H9 (cell line): Measurements from ENCODE around the gene CENPP. TPM values are rescaled to one million over a fixed set of nuclear protein-coding genes. Genes with fewer than 3 reads are reported as not detected.

ENCODE experiments used
- DNase-seq: peaks from one replicate; pipeline ENCODE4 v3.0.0-alpha.2; 2017
- H2AFZ ChIP-seq: one replicate; pipeline ENCODE4 v1.6.1; 2013; ENCODE audit warnings: mild to moderate bottlenecking, low read length, control low read depth, moderate library complexity
- H2AK5ac ChIP-seq: 2 replicates; pipeline ENCODE4 v1.6.1; 2013; ENCODE audit warnings: low read length, control low read depth, mixed read lengths; ENCODE audit not compliant: insufficient read length
- H2BK120ac ChIP-seq: one replicate; pipeline ENCODE4 v1.6.1; 2013; ENCODE audit warnings: low read depth, mild to moderate bottlenecking, low read length, control low read depth, inconsistent platforms; ENCODE audit not compliant: poor library complexity, severe bottlenecking
- H2BK12ac ChIP-seq: 2 replicates; pipeline ENCODE4 v1.6.1; 2013; ENCODE audit warnings: low read length, control low read depth, mixed read lengths, low read depth; ENCODE audit not compliant: insufficient read length
- H2BK15ac ChIP-seq: 2 replicates; pipeline ENCODE4 v1.6.1; 2013; ENCODE audit warnings: low read depth, low read length, control low read depth
- H2BK20ac ChIP-seq: one replicate; pipeline ENCODE4 v1.6.1; 2013; ENCODE audit warnings: low read depth, mild to moderate bottlenecking, low read length, control low read depth, inconsistent platforms; ENCODE audit not compliant: poor library complexity, severe bottlenecking
- H2BK5ac ChIP-seq: 2 replicates; pipeline ENCODE4 v1.6.1; 2013; ENCODE audit warnings: low read length, control low read depth, mixed read lengths; ENCODE audit not compliant: insufficient read length
- H3K14ac ChIP-seq: 2 replicates; pipeline ENCODE4 v1.6.1; 2013; ENCODE audit warnings: low read length, control low read depth; ENCODE audit not compliant: insufficient read depth
- H3K18ac ChIP-seq: 2 replicates; pipeline ENCODE4 v1.6.1; 2013; ENCODE audit warnings: low read depth, mild to moderate bottlenecking, mixed read lengths, low read length, control low read depth; ENCODE audit not compliant: insufficient read length
- H3K23ac ChIP-seq: 2 replicates; pipeline ENCODE4 v1.6.1; 2013; ENCODE audit warnings: low read length, control low read depth, mixed read lengths, low read depth; ENCODE audit not compliant: insufficient read length
- H3K23me2 ChIP-seq: 2 replicates; pipeline ENCODE4 v1.6.1; 2013; ENCODE audit warnings: low read depth, mild to moderate bottlenecking, mixed read lengths, low read length, control low read depth; ENCODE audit not compliant: insufficient read length, poor library complexity, severe bottlenecking
- H3K27ac ChIP-seq: 2 replicates; pipeline ENCODE4 v1.5.1; 2013; ENCODE audit warnings: low read length, control low read depth, mixed read lengths, low read depth; ENCODE audit not compliant: insufficient read length
- H3K27me3 ChIP-seq: 2 replicates; pipeline ENCODE4 v1.6.1; 2013; ENCODE audit warnings: low read length, control low read depth, inconsistent platforms; ENCODE audit not compliant: insufficient read depth
- H3K4ac ChIP-seq: 2 replicates; pipeline ENCODE4 v1.6.1; 2013; ENCODE audit warnings: low read depth, mild to moderate bottlenecking, control low read depth, inconsistent platforms, low read length, moderate library complexity
- H3K4me1 ChIP-seq: 2 replicates; pipeline ENCODE4 v1.6.1; 2013; ENCODE audit warnings: low read length, control low read depth, inconsistent platforms; ENCODE audit not compliant: insufficient read depth
- H3K4me2 ChIP-seq: 2 replicates; pipeline ENCODE4 v1.6.1; 2013; ENCODE audit warnings: low read length, control low read depth, mixed read lengths; ENCODE audit not compliant: insufficient read length, insufficient read depth
- H3K56ac ChIP-seq: 2 replicates; pipeline ENCODE4 v1.6.1; 2013; ENCODE audit warnings: low read depth, mild to moderate bottlenecking, mixed read lengths, low read length, control low read depth; ENCODE audit not compliant: insufficient read length
- H3K79me1 ChIP-seq: 2 replicates; pipeline ENCODE4 v1.6.1; 2013; ENCODE audit warnings: low read depth, mild to moderate bottlenecking, moderate library complexity, low read length, control low read depth, inconsistent platforms; ENCODE audit not compliant: insufficient read depth, poor library complexity, severe bottlenecking
- H3K79me2 ChIP-seq: 2 replicates; pipeline ENCODE4 v1.6.1; 2013; ENCODE audit warnings: low read length, control low read depth, inconsistent platforms; ENCODE audit not compliant: insufficient read depth
- H3K9ac ChIP-seq: 2 replicates; pipeline ENCODE4 v1.6.1; 2013; ENCODE audit warnings: low read length, control low read depth, mixed read lengths; ENCODE audit not compliant: insufficient read length; ENCODE audit errors: extremely low read depth
- H3K9me3 ChIP-seq: one replicate; pipeline ENCODE4 v1.6.1; 2013; ENCODE audit warnings: low read depth, low read length, inconsistent platforms; ENCODE audit not compliant: control insufficient read depth
- H3T11ph ChIP-seq: one replicate; pipeline ENCODE4 v1.6.1; 2013; ENCODE audit warnings: mild to moderate bottlenecking, low read length, control low read depth, inconsistent platforms
- H4K20me1 ChIP-seq: one replicate; pipeline ENCODE4 v1.6.1; 2013; ENCODE audit not compliant: control insufficient read depth, insufficient read length, insufficient read depth
- H4K5ac ChIP-seq: 2 replicates; pipeline ENCODE4 v1.6.1; 2013; ENCODE audit warnings: low read depth, mild to moderate bottlenecking, mixed read lengths, low read length, control low read depth; ENCODE audit not compliant: insufficient read length
- H4K8ac ChIP-seq: replicated peaks from 2 replicates; pipeline ENCODE4 v1.6.1; 2013; ENCODE audit warnings: low read length, control low read depth, mixed read lengths, low read depth; ENCODE audit not compliant: insufficient read length
- H4K91ac ChIP-seq: 2 replicates; pipeline ENCODE4 v1.6.1; 2013; ENCODE audit warnings: low read depth, mild to moderate bottlenecking, moderate library complexity, mixed read lengths, low read length, control low read depth; ENCODE audit not compliant: insufficient read length
- H3K27ac Mint-ChIP-seq, 3 experiments: 2 replicates in 2 of 3; 3 replicates in 1 of 3; pipeline ENCODE4 v1.8.0; 2020 to 2021; ENCODE audit warnings: mixed read lengths in 3 of 3, mild to moderate bottlenecking in 1 of 3, moderate library complexity in 1 of 3
- H3K27me3 Mint-ChIP-seq: 2 replicates; pipeline ENCODE4 v1.8.0; 2021; ENCODE audit warnings: low read depth, mild to moderate bottlenecking, moderate library complexity, mixed read lengths
- H3K36me3 Mint-ChIP-seq, 3 experiments: 2 replicates in 2 of 3; 3 replicates in 1 of 3; pipeline ENCODE4 v1.8.0; 2020 to 2021; ENCODE audit warnings: low read depth in 3 of 3, mixed read lengths in 3 of 3; ENCODE audit not compliant: insufficient read depth in 1 of 3
- H3K4me1 Mint-ChIP-seq, 2 experiments: 2 replicates each; pipeline ENCODE4 v1.8.0; 2020; ENCODE audit warnings: mixed read lengths in 2 of 2
- H3K4me3 Mint-ChIP-seq, 2 experiments: 2 replicates in 1 of 2; 3 replicates in 1 of 2; pipeline ENCODE4 v1.8.0; 2020 to 2021; ENCODE audit warnings: mild to moderate bottlenecking in 2 of 2, mixed read lengths in 2 of 2, moderate library complexity in 1 of 2
- H3K9me3 Mint-ChIP-seq, 2 experiments: 2 replicates in 1 of 2; 3 replicates in 1 of 2; pipeline ENCODE4 v1.8.0; 2020; ENCODE audit warnings: mild to moderate bottlenecking in 2 of 2, mixed read lengths in 2 of 2, moderate library complexity in 1 of 2
- CTCF ChIP-seq: fragments of 200-600 bp; sonication (generic); conservative IDR thresholded peaks from 3 replicates; pipeline ENCODE4 v1.8.0; 2021; ENCODE audit warnings: antibody characterized with exemption, mild to moderate bottlenecking
- WGBS: extraction: QIAGEN DNeasy Blood & Tissue Kit; methylation state at CpG from one replicate; pipeline ENCODE4 v1.1.7; 2013; ENCODE audit warnings: missing lambda C conversion rate, low lambda C conversion rate, mixed read lengths; ENCODE audit not compliant: insufficient read length; ENCODE audit errors: extremely low coverage; 5-methylcytosine and 5-hydroxymethylcytosine counted together
- total RNA-seq: library from RNA; stranded (reverse); gene quantifications from 2 replicates; pipeline ENCODE4 v1.2.1, GENCODE V29; 2021

Gene CENPP
- total RNA-seq, 1 experiment from 2014 or later, result 9.1 TPM

- Histone ChIP-seq H3T11ph (no peak overlapping the region), H3K79me2 (no peaks in the 10 kb centered on the region), H4K8ac (no peak overlapping the region), H3K4ac (no peak overlapping the region), H3K27me3 (no peaks in the 10 kb centered on the region), H3K18ac (no peak overlapping the region), H3K23ac (no peak overlapping the region), H3K14ac (no peak overlapping the region), H2BK15ac (no peak overlapping the region), H3K9ac (no peak overlapping the region), H2AFZ (no peak overlapping the region), H4K5ac (no peak overlapping the region), H4K20me1 (no peaks in the 10 kb centered on the region), H2AK5ac (no peak overlapping the region), H3K23me2 (no peaks in the 10 kb centered on the region), H3K27ac (no peak overlapping the region), H3K79me1 (no peaks in the 10 kb centered on the region), H2BK12ac (no peak overlapping the region), H4K91ac (no peak overlapping the region), H3K4me2 (no peak overlapping the region), H2BK20ac (no peak overlapping the region), H2BK5ac (no peak overlapping the region), H3K56ac (no peak overlapping the region), H2BK120ac (no peak overlapping the region), H3K4me1 (no peaks in the 10 kb centered on the region), H3K9me3 (no peaks in the 10 kb centered on the region)
- Mint-ChIP-seq H3K4me3 (no peak overlapping the region), H3K4me1 (peaks cover 0 to 2% of the 10 kb centered on the region in 2 experiments; a peak in 1 of 4 replicates), H3K36me3 (no peaks in the 10 kb centered on the region), H3K27me3 (no peaks in the 10 kb centered on the region), H3K9me3 (no peaks in the 10 kb centered on the region), H3K27ac (no peak overlapping the region)
- TF ChIP-seq CTCF, result peak; percentile 67
- DNase-seq, result peak; percentile 40
- no CpG with 5 or more reads among the region's 3 CpGs for WGBS
Observed at GRCh38 chr9:92455217-92455616, 129.5 kb downstream of the CENPP start.
